Esophagus squamous epithelium (tissue), 5 donors: ENCODE data around the gene PFKP. TPM values are rescaled to one million over a fixed set of nuclear protein-coding genes. Genes with fewer than 3 reads are reported as not detected.

Experiments
- DNase-seq: peaks from one replicate; lab custom pipeline; 2025; lab: John Stamatoyannopoulos, UW
- H3K27ac ChIP-seq, 4 donors: fragments of 200-600 bp; sonication (generic); one replicate each; pipeline ENCODE4 v1.5.1; 2016 to 2019; ENCODE audit warnings: mild to moderate bottlenecking in 1 of 4
- H3K27me3 ChIP-seq, 4 donors: fragments of 200-600 bp; sonication (generic); 1 replicate in 3 of 4; 2 replicates in 1 of 4; pipeline versions ENCODE4 v1.5.1 to v1.6.0; 2017 to 2021; ENCODE audit warnings: antibody characterized with exemption in 1 of 4
- H3K36me3 ChIP-seq, 3 donors: fragments of 200-600 bp; sonication (generic); one replicate each; pipeline ENCODE4 v1.5.1; 2016 to 2019
- H3K4me1 ChIP-seq, 3 donors: fragments of 200-600 bp; sonication (generic); one replicate each; pipeline ENCODE4 v1.5.1; 2017 to 2019
- H3K4me3 ChIP-seq, 4 donors: fragments of 200-600 bp; sonication (generic); 1 replicate in 3 of 4; 2 replicates in 1 of 4; pipeline ENCODE4 v1.5.1; 2016 to 2019; ENCODE audit warnings: mild to moderate bottlenecking in 2 of 4, moderate library complexity in 1 of 4
- H3K9me3 ChIP-seq, 3 donors: fragments of 200-600 bp; sonication (generic); one replicate each; pipeline ENCODE4 v1.5.1; 2016 to 2019
- POLR2A ChIP-seq, 4 donors: fragments of 450-650 bp; IDR thresholded peaks; one replicate each; pipeline ENCODE4 v1.6.1; 2017; ENCODE audit warnings: antibody characterized with exemption in 4 of 4, mild to moderate bottlenecking in 4 of 4, moderate library complexity in 3 of 4
- WGBS, 2 donors: methylation state at CpG; one replicate each; pipeline ENCODE4 v1.1.5; 2018; 5-methylcytosine and 5-hydroxymethylcytosine counted together
- intact Hi-C: fragments of 100-400 bp; cut with DNase I; formaldehyde crosslinking; loops from one replicate; pipeline ENCODE4 v1.15.0; 2022
- total RNA-seq, 4 donors: library from RNA; depleted of rRNA; stranded (reverse); fragments of >200 nt; gene quantifications; one replicate each; pipeline ENCODE4 v1.1.0, GENCODE V29; 2016
- TF ChIP-seq, protein P1 (sequence below), 6 experiments: fragments of 450-650 bp in 4 of 6; fragments of 200-600 bp in 2 of 6; sonication (generic) in 2 of 6; IDR thresholded peaks; one replicate each; pipeline ENCODE4 v1.5.1; 2016 to 2019; ENCODE audit warnings: antibody characterized with exemption in 6 of 6, mild to moderate bottlenecking in 4 of 6, moderate library complexity in 4 of 6
- donor health status: DM: yes; HTN: yes; CAD: no.

PFKP gene
- total RNA-seq, 4 donors from 2014 or later, result 69.7 to 94.0 (median 86.4) TPM

- H3K27ac ChIP-seq, result peak overlapping the region in 2 of 4 donors; percentile 19 to 47
- intact Hi-C loops, result no loop called here
- no peaks in the 10 kb centered on the region for H3K9me3 ChIP-seq
- WGBS, 2 donors, result 92 to 93% methylated on average over 5 to 12 of the region's 12 CpGs
- no peaks in the 10 kb centered on the region for H3K27me3 ChIP-seq
- H3K4me3 ChIP-seq, result no peak overlapping the region
- H3K36me3 ChIP-seq, result peaks cover 7 to 82% (median 23%) of the 10 kb centered on the region in 3 donors
- H3K4me1 ChIP-seq, result peaks cover 5 to 54% (median 22%) of the 10 kb centered on the region in 3 donors
- DNase-seq, result no peak
- no peak for TF ChIP-seq POLR2A (IDR thresholded peaks at IDR 0.05)
- TF ChIP-seq, protein P1, sequence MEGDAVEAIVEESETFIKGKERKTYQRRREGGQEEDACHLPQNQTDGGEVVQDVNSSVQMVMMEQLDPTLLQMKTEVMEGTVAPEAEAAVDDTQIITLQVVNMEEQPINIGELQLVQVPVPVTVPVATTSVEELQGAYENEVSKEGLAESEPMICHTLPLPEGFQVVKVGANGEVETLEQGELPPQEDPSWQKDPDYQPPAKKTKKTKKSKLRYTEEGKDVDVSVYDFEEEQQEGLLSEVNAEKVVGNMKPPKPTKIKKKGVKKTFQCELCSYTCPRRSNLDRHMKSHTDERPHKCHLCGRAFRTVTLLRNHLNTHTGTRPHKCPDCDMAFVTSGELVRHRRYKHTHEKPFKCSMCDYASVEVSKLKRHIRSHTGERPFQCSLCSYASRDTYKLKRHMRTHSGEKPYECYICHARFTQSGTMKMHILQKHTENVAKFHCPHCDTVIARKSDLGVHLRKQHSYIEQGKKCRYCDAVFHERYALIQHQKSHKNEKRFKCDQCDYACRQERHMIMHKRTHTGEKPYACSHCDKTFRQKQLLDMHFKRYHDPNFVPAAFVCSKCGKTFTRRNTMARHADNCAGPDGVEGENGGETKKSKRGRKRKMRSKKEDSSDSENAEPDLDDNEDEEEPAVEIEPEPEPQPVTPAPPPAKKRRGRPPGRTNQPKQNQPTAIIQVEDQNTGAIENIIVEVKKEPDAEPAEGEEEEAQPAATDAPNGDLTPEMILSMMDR (IDR thresholded peaks at IDR 0.05), result no peak
Measured at GRCh38 chr10:3109633-3110032, 42.3 kb downstream of the PFKP start.

DNA sequence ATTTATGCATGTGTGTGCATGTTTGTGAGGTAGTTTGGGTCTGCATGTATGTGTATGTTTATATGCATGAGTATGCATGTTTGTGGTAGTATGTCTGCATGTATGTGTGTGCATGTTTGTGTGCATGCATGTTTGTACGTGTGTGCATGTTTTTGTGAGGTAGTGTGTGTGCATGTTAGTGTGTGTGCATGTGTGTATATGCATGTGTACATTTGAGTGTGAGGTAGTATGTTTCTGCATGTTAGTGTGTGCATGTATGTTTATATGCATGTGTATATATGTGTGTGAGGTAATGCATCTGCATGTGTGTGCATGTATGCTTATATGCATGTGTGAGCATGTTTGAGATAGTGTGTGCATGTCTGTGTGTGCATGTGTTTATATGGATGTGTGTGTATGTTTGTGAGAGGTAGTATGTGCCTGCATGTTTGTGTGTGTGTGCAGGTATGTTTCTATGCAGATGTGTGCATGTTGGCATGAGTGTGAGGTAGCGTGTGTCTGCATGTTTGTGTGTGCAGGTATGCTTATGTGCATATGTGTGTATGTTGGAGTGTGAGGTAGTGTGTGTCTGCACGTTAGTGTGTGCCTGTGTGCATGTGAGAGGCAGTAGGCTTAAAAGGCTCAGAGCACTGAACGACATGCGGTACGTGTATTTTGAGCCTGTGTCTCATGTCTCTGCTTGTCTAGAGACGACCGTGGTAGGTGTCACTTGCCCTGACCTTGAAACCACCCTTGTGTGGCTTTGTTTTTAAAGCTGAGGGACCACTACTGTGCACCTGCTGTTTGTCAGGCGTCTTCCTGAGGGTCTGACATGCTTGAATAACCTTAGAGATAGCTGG is 43.7 kb downstream of the PFKP start:
- peak overlapping the region in 2 of 4 donors; percentile 21 to 48 for H3K27ac ChIP-seq
- no peak overlapping the region for H3K4me3 ChIP-seq
- no peaks in the 10 kb centered on the region for H3K27me3 ChIP-seq
- H3K36me3 ChIP-seq, result peaks cover 0 to 80% (median 16%) of the 10 kb centered on the region in 3 donors
- intact Hi-C loops, result no loop called here
- DNase-seq, result no peak
- TF ChIP-seq, protein P1 (IDR thresholded peaks at IDR 0.05), result no peak
- no peak for TF ChIP-seq POLR2A (IDR thresholded peaks at IDR 0.05)
- H3K4me1 ChIP-seq, result peaks cover 5 to 61% (median 22%) of the 10 kb centered on the region in 3 donors
- no peaks in the 10 kb centered on the region for H3K9me3 ChIP-seq
- 60 to 63% methylated on average over 9 of the region's 9 CpGs for WGBS, 2 donors

DNA sequence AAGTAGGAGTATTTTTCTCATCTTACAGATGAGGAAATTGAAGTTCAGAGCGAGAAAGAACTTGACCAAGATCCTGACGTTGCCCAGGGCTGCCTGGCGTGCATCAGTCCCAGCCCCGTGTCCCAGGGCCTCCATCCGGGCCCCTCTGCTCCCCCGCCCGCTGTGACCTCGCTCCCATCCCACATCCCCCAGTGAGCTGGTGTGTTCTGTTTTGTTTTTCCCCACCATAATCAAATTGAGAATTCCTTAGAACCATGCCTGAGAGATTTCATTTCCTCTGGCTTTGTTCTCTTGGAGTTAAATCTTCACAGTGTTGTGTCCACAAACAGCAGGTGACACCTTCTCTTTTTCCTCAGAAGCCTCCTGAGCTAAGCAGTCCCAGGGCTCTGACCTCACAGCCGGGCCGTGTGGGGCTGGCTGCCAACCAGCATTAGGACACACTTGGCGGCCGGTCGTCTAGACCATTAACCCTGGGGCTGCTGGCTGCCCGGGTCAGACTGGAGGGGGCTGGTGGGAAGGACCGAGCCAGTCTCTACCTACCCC is 44.3 kb downstream of the PFKP start:
- Histone ChIP-seq H3K9me3 (no peaks in the 10 kb centered on the region), H3K4me3 (no peak overlapping the region), H3K27me3 (no peaks in the 10 kb centered on the region), H3K36me3 (peaks cover 2 to 85% (median 16%) of the 10 kb centered on the region in 3 donors), H3K27ac (peak overlapping the region in 2 of 4 donors; percentile 21 to 48), H3K4me1 (peaks cover 5 to 66% (median 22%) of the 10 kb centered on the region in 3 donors)
- intact Hi-C loops, result no loop called here
- 64 to 69% methylated on average over 10 to 15 of the region's 15 CpGs for WGBS, 2 donors
- TF ChIP-seq, protein P1 (IDR thresholded peaks at IDR 0.05), result no peak
- no peak for TF ChIP-seq POLR2A (IDR thresholded peaks at IDR 0.05)
- no peak for DNase-seq

GRCh38 chr10:3113343-3113720 is 46.0 kb downstream of the PFKP start:
- H3K9me3 ChIP-seq, result no peaks in the 10 kb centered on the region
- H3K4me1 ChIP-seq, result peaks cover 0 to 50% (median 13%) of the 10 kb centered on the region in 3 donors
- peaks cover 7 to 95% (median 16%) of the 10 kb centered on the region in 3 donors for H3K36me3 ChIP-seq
- no peak for TF ChIP-seq POLR2A (IDR thresholded peaks at IDR 0.05)
- TF ChIP-seq, protein P1 (IDR thresholded peaks at IDR 0.05), result no peak
- no peak overlapping the region for H3K27ac ChIP-seq
- H3K27me3 ChIP-seq, result no peaks in the 10 kb centered on the region
- intact Hi-C loops, result no loop called here
- no peak overlapping the region for H3K4me3 ChIP-seq
- WGBS, 2 donors, result 87 to 100% methylated on average over 2 to 11 of the region's 19 CpGs
- no peak for DNase-seq

DNA sequence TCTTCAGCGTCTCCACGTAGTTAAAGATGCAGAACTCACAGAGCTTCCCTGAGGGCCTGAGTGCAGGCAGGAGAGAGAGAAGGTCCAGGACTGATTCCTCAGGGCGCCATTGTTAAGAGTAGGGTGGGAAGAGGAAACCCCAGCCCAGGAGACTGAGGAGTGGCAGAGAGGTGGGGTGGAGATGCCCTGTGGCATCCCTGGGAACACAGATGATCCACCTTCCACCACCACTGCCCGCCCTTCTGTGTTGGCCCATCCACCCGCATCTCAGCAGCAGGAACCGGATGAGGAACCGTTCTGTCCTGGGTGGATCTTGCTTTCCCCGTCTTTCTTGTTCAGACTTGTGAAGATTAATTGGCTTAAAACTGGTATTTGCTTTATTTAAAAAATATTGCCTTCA is 48.3 kb downstream of the PFKP start:
- intact Hi-C loops, result no loop called here
- no peak for DNase-seq
- peaks cover 0 to 26% (median 11%) of the 10 kb centered on the region in 3 donors for H3K4me1 ChIP-seq
- no peak overlapping the region for H3K4me3 ChIP-seq
- 55 to 57% methylated on average over 8 of the region's 8 CpGs for WGBS, 2 donors
- H3K27ac ChIP-seq, result peak overlapping the region in 1 of 4 donors; percentile 29
- TF ChIP-seq, protein P1 (IDR thresholded peaks at IDR 0.05), result no peak
- no peak for TF ChIP-seq POLR2A (IDR thresholded peaks at IDR 0.05)
- H3K27me3 ChIP-seq, result no peaks in the 10 kb centered on the region
- H3K36me3 ChIP-seq, result peaks cover 6 to 95% (median 7%) of the 10 kb centered on the region in 3 donors
- no peaks in the 10 kb centered on the region for H3K9me3 ChIP-seq
